NCI-H1048 (cell line): ENCODE results near the gene PHACTR1.

Experiments used
- DNase-seq: peaks from one replicate; lab custom pipeline; 2025; lab: John Stamatoyannopoulos, UW

Gene PHACTR1

DNA sequence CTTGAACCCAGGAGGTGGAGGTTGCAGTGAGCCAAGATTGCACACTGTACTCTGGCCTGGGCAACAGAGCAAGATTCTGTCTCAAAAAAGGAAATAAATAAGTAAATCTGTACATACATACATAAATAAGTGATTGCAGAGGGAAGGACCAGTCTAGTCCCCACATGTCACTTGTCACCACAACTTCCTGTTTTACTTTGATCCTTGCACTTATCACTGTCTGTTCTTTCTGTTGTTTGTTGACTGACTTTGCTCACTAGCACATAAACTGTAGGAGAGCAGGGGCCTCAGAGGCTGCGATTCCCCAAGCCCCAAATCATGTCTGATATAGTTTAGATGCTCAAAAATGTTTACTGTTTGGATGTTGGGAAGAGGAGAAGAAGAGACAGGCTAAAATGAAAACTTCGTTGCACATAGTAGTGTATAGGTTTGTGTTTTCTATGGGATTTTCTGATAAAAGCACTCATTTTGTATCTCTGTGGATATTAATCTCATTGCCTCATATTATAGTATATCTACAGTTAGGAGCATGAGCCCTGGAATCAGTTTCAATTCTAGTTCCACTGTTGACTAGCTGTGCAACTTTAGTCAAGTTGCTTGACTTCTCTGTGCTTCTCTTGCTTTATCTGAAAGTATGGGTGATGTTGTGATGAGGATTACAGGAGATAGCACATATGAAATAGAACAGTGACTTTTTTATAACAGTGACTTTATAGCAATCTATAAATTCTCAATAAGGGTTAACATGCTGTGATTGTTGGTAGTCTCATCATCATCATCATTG is 446.8 kb downstream of the PHACTR1 start:
- DNase-seq, result no peak

DNA sequence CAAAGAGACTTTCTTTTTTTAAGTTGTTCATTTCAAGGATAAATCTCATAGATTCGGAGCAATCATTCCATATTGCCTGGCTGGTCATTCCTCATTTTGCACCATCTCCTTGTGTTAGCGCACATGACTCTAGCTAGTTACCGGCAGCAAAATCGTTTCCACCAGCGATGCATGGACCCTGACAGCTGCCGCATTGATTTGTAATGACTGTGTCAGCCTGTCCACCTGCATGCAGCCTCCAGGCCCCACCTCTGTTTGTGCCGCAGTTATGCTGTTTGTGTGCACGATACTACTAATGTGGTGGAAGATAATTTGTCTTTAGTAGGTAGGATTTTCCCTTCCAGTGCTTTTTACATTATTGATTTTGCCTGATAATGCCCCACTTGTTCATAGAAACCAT is 447.7 kb downstream of the PHACTR1 start:
- no peak for DNase-seq

DNA sequence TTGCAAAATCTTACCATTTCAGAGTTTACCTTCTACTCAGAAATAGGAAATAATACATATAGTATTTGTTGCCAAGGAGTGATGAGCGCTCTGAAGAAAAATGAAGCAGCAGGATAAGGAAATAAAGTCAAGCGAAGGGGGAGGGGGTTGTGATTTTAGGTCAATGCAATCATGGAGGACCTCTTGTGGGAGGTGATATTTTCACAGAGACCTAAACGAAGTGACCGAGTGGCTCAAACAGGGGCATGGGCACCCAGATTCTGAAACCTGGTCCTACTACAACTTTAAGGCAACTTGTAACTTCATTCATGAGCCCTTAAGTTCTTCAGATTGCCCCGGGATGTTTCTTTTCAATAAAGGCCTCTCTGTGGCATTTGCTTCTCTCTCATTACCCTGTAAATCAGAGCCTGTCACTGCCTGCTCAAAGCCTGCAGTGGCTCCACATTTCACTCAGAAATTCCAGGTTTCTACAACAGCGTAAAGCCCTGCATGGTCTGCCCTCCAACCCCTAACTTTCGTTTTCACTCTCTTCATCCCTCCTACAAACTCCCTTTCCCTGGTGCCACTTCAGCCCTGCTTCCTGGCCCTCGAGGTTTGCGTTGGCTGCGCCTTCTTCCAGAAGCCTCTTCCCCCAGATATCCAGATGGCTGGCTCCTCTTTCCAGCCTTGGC is 449.1 kb downstream of the PHACTR1 start:
- no peak for DNase-seq

DNA sequence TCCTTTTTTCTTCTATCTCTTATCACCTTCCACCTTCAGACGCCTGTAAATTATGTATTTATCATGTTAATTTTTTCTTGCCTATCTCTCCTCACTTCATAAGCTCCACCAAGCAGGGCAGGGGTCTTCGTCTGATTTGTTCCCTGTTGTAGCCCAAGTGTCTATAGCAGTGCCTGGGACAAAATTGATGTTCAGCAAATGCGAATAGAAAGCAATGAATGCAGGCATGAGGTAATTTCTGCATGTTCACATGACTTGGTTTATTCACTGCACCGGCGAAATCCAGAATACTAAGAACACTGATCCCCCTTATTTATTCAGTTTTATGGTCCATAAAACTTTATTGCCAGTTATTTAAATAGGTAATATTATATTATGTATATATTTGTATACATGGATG is 449.7 kb downstream of the PHACTR1 start:
- no peak for DNase-seq

DNA sequence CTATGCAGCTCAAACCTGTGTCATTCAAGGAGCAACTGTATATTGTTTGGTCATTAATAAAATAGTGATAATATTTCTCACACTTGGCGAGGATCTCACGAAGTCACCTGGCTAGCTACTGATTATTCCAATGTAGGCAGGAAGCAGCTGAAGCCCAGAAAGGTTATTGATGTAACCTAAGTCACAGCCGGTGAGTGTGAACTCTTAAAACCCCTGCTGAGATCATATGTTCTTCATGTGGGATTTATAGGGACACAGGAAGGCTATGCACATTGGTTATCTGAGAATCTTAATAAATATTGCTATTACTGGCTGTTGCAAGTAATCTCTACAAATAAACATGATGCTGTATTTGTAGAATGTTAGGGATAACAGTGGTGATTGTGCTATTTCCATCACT is 450.3 kb downstream of the PHACTR1 start:
- DNase-seq, result no peak

DNA sequence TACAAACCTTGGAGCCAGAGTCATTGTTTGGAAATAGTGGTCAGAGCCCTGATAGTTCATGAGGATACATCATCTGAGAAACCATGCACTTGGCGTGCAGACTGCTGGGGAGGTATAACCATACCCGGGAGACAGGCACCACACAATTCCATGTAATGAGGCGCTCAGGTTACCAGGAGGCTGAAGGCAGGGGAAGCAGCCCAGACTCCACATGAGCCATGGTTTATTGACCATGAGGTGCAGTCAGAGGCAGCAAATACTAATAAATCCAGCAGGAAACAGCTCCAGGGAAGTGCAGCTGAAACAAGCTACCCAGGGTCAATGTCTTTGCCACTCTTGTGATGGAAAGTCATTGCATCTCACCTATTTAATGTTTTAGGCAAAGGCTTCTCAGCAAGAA is 455.7 kb downstream of the PHACTR1 start:
- no peak for DNase-seq

DNA sequence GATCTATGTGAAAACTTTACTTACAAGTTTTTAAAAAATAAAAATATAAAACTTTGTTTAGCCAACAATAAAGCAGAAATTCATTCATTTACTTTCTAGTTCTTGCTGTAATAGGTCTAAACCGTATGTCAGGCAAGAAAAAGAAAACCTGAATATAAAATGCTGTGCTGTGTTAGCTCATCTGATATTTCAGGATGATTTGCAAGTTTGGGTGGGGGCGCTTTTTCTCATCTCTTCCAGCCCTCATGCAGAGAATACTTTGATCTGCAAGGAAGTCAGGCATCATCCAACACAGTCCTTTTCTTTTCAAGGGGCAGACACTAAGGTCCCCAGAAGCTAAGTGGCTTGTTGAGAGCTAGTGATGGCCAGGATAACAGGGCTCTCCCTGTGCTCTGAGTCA is 458.5 kb downstream of the PHACTR1 start:
- no peak for DNase-seq

DNA sequence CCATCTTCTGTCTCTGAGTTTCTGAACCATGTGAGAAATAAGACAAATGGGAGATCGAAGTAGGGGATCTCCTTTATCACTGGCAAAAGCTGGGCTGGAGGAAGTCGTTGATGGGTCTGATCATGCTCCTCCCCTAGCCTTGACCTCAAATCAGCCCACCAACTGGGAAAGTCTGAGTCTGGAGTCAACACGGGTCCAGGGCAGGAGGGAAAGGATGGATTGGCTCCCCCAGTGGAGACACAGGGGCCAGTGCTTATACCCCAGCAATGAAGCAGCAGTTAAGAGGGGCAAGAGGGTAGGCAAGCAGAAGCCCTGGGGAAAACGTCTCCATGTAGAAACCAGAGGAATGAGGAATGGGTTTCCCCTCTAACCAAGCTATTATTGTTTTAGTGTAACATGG is 459.2 kb downstream of the PHACTR1 start:
- no peak for DNase-seq

DNA sequence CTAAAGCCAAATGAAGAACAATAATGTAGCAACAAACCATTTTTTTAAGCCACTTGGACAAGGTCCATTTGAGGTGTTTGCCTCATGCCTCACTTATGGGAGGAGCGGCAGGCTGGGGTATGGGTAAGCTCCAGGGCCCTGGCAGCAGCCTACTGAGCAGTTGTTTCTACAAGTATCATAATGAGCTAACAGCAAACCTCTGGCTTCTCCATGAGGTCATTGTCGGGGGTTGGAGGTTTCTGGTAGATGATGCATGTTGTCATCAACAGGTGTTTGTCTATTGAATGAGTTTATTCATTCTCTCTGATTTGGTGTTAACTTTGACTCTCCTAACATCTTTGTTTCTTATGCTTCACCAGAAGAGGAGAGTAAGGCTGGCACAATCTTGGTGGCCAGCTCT is 461.1 kb downstream of the PHACTR1 start:
- DNase-seq, result no peak

DNA sequence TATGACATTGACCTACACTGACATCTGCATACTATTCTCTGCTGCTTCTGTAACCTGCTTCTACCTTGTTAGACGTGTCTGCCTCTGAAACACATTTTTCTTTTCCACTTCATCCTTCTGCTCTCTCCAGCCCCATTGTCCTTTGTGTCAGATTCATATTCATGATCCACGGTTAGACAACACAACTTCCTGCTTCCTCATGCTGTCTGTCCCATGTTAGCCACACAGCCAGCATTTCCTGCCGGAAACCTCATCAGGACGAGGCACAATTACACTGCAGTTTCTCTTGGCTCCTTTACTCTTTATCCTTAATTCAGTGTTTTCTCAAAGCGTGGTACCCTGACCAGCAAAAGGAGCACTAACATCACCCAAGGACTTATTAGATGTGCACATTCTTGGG is 461.5 kb downstream of the PHACTR1 start:
- DNase-seq, result no peak

DNA sequence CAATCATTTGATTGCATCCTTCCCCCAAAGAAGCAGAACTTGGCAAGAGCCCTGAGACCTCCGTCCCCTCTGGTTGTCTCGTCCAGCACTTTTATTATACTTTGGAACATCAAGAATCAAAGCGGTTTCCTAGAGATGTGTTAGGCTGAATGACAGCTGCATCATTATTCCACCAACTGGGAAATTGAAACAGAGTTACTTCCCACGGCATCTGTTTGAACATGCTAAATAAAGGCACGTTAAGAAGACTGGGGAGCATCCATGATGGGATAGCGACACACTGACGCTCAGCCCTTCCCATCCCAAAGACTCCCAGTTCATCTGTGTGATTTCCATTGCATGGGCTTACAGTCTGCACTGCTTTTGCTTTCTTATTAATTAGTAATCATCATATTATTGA is 464.0 kb downstream of the PHACTR1 start:
- no peak for DNase-seq

DNA sequence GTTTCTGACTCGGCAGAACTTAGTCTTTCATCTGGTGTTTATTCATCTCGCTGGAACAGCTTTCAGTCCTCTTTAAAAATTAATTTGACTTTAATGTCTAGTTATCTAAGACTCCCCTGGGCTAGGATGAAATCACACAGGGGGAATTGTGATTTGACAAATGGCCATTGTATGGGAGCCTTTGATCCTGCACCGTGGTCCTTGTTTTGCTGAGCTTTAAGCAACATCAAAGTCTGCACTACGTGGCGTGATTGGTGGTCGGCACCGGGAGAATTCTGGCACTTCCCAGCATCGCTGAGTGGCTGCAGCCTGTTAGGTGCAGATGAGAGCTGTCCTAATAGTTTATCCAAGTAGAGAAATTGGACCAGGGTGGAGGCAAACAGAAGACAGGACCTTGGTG is 464.8 kb downstream of the PHACTR1 start:
- DNase-seq, result no peak

DNA sequence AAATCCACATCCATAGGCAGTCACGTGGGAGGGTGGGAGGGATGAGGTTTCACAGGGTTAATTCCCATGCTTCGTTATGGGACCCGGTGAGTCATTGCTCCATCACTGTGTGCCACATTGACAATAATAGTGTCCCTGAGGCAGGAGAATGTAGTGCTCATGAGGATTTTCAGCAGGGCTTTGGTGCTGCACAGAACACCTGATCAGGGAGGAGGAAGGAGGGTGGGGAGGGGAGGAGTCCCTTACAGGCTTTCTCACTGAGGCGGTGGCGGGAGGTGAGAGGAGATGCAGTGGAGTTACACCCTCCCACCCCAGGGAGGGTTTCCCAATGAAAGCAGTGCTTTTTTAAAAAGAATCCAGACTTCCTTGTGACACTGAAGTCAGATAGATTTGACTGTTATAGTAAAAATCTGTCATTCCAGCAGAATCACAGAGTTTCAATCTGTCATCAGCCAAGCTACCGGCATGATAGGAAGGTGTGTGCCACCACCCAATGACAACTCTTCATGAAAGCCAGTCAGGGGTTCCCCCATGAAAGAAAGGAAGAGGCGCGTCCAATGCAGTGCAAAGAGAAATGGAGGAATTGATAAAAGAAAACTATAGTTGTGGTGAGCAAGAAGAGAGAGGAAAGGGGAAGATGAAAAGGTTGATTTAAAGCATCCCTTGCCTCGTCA is 467.0 kb downstream of the PHACTR1 start:
- DNase-seq, result no peak

DNA sequence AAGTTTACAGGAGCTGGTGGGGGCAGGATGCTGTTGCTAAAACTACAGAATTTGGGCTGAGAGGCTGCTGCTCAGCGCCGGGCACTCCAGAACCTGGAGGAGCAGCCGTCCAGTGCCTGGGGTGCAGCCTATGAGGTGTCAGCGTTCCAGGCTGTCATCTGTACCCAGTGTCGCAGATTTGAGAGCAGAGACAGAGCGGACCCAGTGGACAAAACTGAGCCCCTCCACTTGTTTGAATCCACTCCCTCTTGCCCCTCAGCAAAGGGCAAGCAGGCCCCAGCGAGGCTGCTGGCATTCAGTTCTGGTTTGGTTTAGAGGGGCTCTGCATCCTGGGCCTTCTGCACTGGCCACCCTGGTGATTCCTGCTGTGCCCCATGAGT is 467.5 kb downstream of the PHACTR1 start:
- no peak for DNase-seq

DNA sequence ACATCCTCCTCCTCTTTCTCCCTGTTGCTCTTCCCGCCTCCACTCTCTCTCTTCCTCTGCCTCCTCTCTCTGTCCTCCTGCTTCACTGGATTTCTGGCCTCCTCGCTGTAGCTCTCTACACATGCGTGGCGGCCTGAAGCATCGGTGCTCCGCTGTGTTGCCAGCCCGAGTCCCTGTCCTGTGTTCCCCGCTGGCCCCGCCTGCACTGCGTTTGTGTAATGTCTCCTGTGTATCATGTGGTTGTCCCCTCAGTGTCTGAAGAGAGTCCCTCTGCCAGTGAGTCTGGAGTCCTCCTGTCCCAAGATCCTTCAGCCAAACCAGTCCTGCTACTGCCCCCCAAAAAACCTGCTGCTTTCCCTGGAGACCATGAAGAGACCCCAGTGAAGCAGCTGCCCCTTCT is 468.0 kb downstream of the PHACTR1 start:
- DNase-seq, result no peak

DNA sequence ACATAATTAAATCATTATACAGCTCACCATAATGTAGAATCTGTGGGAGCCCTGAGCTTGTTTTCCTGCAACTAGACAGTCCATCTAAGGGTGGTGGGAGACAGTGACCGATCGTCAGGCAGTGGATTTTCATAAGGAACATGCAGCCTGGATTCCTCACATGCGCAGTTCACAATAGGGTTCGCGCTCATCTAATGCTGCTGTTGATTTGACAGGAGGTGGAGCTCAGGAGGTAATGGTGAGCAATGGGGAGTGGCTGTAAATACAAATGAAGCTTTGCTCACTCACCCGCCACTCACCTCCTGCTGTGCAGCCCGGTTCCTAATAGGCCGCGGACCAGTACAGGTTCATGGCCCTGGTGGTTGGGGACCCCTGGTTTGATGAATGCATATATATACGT is 470.3 kb downstream of the PHACTR1 start:
- no peak for DNase-seq

DNA sequence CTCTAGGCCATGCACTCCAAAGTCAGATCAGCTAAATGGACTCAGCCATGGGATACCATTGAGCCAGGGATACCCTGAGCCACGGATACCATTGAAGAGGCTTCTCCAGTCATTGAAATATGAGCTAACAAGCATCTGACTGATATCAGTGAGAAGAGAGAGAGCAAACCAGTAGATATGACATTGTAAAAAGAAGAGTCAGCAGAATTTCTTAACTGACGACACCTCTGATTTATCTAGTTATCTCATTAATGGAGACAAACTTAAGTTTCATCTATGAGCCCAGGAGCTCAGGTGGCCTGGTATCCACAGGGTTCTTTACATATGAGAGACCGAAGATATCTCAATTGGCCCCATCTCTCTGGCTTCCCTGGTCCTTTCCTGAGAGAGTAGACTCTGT is 471.1 kb downstream of the PHACTR1 start:
- no peak for DNase-seq

DNA sequence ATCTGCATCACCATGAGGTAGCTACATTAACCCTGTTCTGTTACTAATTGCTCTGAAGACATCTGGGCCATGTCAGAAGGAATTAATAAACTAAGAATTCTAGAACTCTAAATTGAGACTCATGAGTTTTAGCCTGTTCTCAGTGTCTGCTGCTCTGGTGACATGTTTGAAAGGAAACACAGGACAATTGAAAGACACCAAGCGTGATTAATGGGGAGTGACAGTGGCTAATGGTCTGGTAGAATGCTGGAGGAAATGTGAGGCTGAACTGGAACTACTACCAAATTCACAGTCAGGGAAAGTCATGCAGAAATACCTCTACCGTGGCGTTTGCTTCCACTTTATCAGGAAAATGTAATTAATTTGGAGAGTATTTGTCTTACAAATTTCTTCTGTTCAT is 471.7 kb downstream of the PHACTR1 start:
- no peak for DNase-seq

DNA sequence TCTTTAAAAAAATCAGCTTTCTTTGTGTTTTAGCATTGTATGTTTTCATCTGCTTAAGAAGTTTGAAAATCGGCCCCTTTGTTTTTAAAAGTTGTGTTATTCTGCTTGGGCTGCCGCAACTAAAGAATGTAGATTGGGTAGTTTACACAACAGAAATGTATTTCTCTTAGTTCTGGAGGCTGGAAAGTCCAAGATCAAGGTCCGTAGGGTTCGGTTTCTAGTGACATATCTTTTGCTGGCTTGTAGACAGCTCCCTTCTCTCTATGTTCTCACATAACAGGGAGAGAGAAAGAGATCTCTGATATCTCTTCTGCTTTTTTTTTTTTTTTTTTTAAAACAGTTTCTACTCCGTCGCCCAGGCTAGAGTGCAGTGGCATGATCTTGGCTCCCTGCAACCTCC is 473.1 kb downstream of the PHACTR1 start:
- no peak for DNase-seq

DNA sequence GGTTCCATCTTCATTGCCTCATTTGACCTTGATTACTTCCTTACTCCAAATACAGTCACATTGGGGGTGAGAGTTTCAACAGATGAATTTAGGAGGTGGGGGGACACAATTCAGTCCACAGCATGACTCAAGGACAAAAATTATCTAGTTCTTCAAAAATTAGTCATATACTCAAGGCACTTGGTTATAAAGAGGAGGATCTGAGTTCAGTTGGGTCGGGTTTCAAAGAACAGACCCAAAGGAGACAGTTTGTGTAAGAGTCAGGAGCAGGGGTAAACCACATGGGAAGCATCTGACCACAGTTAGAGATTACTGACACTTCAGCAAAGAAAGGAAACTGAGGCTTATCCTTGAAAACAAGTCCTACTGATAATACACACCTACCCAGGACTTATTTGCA is 473.8 kb downstream of the PHACTR1 start:
- DNase-seq, result no peak

DNA sequence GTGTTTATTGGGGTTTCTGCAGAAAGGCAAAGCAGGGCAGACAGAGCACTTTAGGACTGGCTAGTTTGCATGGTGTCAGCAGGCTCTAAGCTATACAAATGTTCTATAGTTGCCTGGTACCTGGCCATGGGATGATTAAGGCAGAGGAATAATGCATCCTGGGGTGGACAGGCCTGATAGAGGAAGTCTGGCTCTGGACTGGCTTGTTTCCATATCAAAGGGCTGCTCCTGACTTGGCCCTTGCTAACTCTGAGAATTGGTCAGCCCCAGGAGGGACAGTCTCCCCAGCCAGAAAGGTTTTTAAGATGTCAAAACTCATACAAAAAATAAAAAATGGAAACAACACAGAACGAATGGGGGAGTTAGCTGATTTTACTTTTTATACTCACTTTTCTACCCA is 474.9 kb downstream of the PHACTR1 start:
- DNase-seq, result no peak

DNA sequence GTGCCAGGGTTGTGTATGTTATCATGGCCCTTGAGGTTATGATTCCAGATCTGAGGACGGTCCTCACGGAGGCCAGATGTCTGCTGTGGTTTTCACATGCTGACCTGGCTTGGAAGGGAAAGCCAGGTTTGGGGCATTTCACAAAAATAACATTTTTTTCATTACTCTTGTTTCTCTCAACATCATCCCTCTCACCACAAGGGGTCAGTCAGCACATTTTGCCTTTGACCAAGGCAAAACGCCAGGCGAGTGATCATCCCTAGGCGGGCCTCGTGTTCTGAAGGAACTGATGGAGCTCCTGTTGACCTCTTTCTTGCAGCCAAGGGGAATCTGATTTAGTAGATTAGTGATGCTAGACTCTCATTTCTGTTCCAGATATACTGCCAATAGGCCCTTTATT is 478.3 kb downstream of the PHACTR1 start:
- no peak for DNase-seq

DNA sequence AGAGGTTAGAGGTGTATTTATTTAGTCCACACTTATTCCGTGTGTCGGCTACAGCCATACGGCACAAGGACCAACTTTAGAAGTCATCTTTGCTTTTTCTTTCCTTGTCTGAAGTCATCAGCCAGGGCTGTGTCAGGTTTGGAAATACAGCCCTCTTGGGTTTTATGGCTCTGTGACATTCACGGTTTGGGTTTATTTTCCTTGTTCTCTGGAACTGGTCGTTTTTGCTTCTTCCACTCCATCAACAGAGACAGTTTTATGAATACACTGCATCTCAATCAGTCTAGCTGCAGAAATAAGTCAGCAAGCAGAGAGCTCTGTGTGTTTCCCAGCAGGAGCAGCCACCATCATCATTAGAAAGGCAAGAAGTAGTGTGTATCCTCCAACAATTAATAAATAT is 479.2 kb downstream of the PHACTR1 start:
- DNase-seq, result no peak
